ENCODE data around the gene RANBP3L.
A peak's percentile ranks its signal among the peaks of the same experiment; 100 is the strongest.

The RANBP3L gene

GRCh38 chr5:36242534-36243485, 58.9 kb downstream of the RANBP3L start:
- peak in 1 of 5 experiments; percentile 11 for DNase-seq

- peak; percentile 84 to 97 (median 89) for DNase-seq
These were observed 59.8 kb downstream of the RANBP3L start, which contains the start of gene NADK2 for GRCh38 chr5:36241631-36242533. NADK2 (minus strand) TSS chr5:36241925; CDS start chr5:36241798, 127 bp downstream.

GRCh38 chr5:36240779-36241630, 60.7 kb downstream of the RANBP3L start:
- DNase-seq = peak in 2 of 5 experiments; percentile 11 to 27

DNA sequence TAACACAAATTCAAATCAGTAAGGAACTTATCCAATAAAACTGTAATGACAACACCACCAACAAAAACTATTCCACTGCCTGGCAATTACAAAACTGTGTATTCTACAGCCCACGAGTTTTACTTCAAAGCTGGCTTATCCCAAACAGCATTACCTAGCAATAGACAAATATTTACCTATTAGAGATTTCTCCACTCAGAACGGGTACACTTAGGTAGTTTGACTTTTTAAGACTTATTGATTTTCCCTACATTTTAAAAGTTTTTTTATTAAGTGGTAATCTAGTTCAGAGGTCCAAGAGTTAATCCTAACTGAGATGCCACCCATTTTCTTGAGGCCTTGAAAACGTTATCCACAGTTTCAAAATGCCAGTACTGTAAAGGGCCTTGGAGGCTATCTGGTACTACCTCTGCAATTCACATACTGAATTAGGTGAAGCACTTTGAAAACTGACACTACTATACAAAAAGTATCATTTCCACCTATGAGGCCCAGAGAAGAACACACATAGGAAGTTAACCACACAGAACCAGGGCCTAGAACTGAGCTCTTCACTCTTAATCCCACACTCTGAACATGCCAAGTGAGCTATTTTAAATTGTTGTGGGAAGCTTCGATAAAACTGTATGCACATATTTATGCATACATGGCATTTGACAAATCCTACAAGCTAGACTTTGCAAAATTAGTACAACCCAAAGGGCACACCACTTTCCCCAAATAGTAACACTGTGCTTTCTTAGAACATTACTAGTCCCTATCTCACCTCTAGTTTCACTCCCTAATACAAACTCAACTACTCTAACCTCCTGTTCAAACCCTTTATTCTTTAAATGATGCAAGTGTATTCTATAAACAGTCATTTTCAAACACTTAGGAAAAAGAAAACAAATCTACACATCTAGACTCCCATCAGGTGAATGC, 62.1 kb downstream of the RANBP3L start:
- peak in 1 of 5 experiments; percentile 7 for DNase-seq

GRCh38 chr5:36238502-36239295, 63.0 kb downstream of the RANBP3L start:
- DNase-seq = no peak

DNA sequence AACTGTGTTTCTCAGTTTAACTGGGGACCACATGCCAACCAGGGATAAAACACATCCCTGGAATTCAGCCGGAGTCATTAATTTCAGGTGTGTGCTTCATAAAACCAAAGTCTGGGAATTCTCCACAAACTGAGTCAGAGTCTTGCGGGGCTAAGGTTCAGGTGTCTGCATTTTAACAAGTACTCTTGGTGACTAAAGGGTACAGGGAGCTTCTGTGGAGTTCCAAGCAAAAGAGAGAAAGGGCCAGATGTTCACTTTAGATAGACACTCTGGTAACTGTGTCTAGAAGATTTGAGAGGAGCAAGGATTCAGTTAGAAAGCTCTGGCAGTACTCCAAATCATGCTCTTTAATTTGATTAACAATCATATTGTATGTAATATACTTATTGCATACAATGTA, 64.0 kb downstream of the RANBP3L start:
- no peak for DNase-seq

DNA sequence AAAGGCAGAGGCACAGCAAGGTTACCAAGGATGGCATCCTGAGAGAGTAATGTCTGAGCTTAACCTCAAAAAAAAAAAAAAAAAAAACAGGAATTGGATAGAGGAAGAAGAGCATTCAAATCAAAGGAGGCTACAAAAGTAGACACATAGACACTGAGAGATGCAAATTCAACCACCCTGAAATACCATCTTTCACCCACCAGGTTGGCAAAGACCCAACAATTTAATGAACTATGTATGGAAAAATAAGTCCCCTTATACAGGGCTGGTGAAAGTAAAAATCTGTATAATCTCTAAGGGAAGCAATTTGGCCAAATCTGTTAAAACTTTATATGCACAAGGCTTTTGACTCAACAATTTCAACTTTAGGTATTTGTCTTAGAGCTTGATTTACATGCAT, 64.9 kb downstream of the RANBP3L start:
- DNase-seq = no peak

- DNase-seq = no peak
These were observed 69.2 kb downstream of the RANBP3L start for GRCh38 chr5:36232533-36232932.

- DNase-seq = no peak
These were observed 71.4 kb downstream of the RANBP3L start for GRCh38 chr5:36230151-36230790.

DNA sequence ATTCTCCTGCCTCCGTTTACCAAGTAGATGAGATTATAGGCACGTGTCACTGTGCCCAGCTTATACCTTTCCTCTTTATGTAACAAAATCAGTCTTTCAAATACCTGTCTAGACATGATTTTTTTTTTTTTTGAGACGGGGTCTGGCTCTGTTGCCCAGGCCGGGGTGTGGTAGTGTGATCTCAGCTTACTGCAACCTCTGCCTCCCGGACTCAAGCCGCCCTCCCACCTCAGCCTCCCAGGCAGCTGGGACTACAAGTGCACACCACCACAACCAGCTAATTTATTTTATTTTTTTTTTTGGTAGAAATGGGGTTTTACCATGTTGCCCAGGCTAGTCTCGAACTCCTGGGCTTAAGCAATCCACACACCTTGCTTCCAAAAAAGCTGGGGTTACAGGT, 73.2 kb downstream of the RANBP3L start:
- no peak for DNase-seq

DNA sequence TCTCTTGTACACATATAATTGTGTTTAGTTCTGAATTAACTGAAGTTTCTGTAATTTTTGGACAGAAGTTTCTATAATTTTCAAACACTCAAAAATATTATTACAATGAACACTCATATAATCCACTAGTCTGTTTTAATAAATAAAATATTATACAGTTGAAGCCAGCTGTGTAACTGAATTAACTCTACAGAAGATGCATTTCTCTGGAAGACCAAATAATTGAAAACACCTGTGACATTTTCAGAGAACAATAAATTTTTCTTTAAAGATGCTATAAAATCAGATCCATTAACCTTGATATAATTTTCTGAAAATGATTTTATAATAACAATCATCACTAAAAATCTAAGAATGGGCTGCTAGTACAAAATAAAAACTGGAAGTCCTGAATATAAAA, 74.7 kb downstream of the RANBP3L start:
- DNase-seq = no peak

- no peak for DNase-seq
These were observed 79.1 kb downstream of the RANBP3L start for GRCh38 chr5:36222620-36223019.

DNA sequence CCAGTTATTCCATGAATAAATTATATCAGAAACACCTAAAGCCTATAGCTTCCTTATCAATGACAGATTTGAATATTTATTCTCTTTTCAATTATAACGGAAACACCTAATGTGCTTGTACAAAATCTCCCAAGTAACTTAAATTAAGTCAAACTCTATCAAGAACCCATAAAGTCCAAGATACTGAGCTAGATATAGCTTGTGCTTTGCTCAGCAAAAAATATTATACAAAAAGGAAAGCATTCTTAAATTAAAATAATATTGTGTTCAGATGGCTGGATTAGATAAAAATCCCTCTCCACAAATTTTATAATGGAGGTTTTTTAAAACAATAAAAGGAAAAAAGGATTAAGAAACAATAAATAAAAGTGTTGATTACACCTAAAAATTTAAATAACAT, 83.7 kb downstream of the RANBP3L start:
- no peak for DNase-seq

GRCh38 chr5:36217567-36217966, 84.1 kb downstream of the RANBP3L start:
- no peak for DNase-seq

GRCh38 chr5:36215910-36216309, 85.8 kb downstream of the RANBP3L start:
- DNase-seq = no peak

DNA sequence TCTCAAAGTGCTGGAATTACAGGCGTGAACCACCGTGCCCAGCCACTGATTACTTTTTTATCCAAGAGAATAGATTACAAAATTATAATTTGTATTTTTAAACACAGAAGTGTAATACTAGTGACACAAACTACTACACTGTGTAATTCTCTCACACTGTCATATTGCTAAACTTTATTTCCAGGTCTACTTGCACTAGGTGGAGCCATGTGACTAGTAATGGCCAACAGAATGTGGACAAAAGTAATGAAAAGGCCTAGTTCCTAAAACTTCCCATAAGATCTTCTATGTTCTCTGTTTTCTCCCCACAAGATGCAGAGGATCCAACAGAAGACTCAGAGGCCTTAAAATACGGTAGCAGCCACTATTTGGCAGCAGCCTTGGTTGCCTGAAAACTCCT, 87.3 kb downstream of the RANBP3L start:
- no peak for DNase-seq

- DNase-seq = no peak
These were observed 92.0 kb downstream of the RANBP3L start for GRCh38 chr5:36209664-36210063.

- DNase-seq = no peak
These were observed 92.9 kb downstream of the RANBP3L start for GRCh38 chr5:36208786-36209185.

DNA sequence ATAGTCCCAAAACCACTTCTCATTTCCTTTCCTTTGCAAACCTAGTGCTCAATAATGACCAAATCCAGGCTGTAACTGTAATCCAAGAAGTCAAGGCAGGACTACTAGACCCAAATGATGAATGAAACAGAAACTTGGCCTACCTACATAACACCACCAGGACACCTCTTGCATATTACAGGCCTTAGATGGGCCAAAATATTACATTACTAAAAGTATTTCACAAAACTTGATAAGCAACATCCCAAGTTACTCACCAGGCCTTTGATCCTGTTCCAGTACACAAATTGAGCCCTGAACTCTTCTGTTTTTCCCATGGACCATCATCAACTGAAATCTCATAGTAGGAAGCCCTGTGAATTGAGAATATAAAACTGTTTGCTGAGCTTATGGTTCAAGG, 94.8 kb downstream of the RANBP3L start:
- no peak for DNase-seq

- no peak for DNase-seq
These were observed 96.4 kb downstream of the RANBP3L start for GRCh38 chr5:36205329-36205728.
